ENCODE results near the gene FLVCR1. TPM values are rescaled to one million over a fixed set of nuclear protein-coding genes. Genes with fewer than 3 reads are reported as not detected.

Gene FLVCR1
- total and polyA plus RNA-seq, 2 donors (not counting 3 experiments of a cell fraction or from before 2014, with no cell fraction given): 3.2 to 11.9 TPM

GRCh38 chr1:212820969-212821368, 37.1 kb upstream of the FLVCR1 start:
- dilution Hi-C loops (cut with MboI; ENCODE audit: extremely low pct_ligation_motif_present, low sequenced_read_pairs): no loop called here
- H3K4me3 ChIP-seq (replicated peaks in 1 of 3; ENCODE audit: insufficient read depth in 1 of 3, low read depth in 1 of 3, low read length in 3 of 3): no peak overlapping the region
- H2AFZ ChIP-seq (ENCODE audit: low read depth, low read length): no peak overlapping the region
- H3K9ac ChIP-seq (replicated peaks; ENCODE audit: extremely low read depth, insufficient read depth, low read length): no peak overlapping the region
- ChIA-PET CTCF (interaction anchor here (1.1 to 2.8 kb wide), 2 partner anchors 37 to 71 kb away, joined by 4 to 10 read pairs; partner anchors contain the start of gene FLVCR1), POLR2A (no interaction called here)
- no peaks in the 10 kb centered on the region for H3K27me3 ChIP-seq (ENCODE audit: control insufficient read depth in 2 of 2, insufficient read depth in 2 of 2, low read length in 2 of 2)
- peaks cover 1% of the 10 kb centered on the region for H3K9me3 ChIP-seq (replicated peaks; ENCODE audit: control insufficient read depth, insufficient read depth, low read length)
- DNase-seq (ENCODE audit: low read depth, low spot score): no peak
- H3K9me1 ChIP-seq (replicated peaks; ENCODE audit: control insufficient read depth, extremely low read depth, insufficient read depth, low read length): no peaks in the 10 kb centered on the region
- TF ChIP-seq CTCF (IDR thresholded peaks at IDR 0.05; ENCODE audit: extremely low read depth in 1 of 2, insufficient read depth in 1 of 2, low read depth in 1 of 2, low read length in 2 of 2) (no peak), POLR2A (IDR thresholded peaks at IDR 0.05; ENCODE audit: low read depth, low read length) (no peak), FOS (IDR thresholded peaks at IDR 0.05; ENCODE audit: borderline replicate concordance, insufficient read depth, low read length) (no peak)
- no peaks in the 10 kb centered on the region for H4K20me1 ChIP-seq (replicated peaks; ENCODE audit: control insufficient read depth, extremely low read depth, insufficient read depth, low read length)
- no peak overlapping the region for H3K27ac ChIP-seq (ENCODE audit: insufficient read depth, low read depth, low read length)
- H3K4me1 ChIP-seq (ENCODE audit: control insufficient read depth, extremely low read depth, insufficient read depth, low read length): peaks cover 4% of the 10 kb centered on the region
- H3K36me3 ChIP-seq (ENCODE audit: control insufficient read depth in 2 of 2, extremely low read depth in 1 of 2, insufficient read depth in 2 of 2, low read length in 2 of 2): no peaks in the 10 kb centered on the region
- no TSS peak for BruUV-seq (replicated peaks)
- no peaks in the 10 kb centered on the region for H3K79me2 ChIP-seq (ENCODE audit: control insufficient read depth, insufficient read depth, low read length)
- FAIRE-seq: no peak
- intact Hi-C loops (cut with micrococcal nuclease): loop anchor here (5.0 kb wide), 1 partner anchor 36 kb away; the partner anchor contains the start of gene FLVCR1
- H3K4me2 ChIP-seq (ENCODE audit: insufficient read depth, low read length): no peak overlapping the region

- no peak for TF ChIP-seq MYC (IDR thresholded peaks at IDR 0.05; ENCODE audit: low read depth, low read length)
- TF ChIP-seq CTCF (IDR thresholded peaks at IDR 0.05; ENCODE audit: extremely low read depth in 1 of 2, insufficient read depth in 1 of 2, low read depth in 1 of 2, low read length in 2 of 2): no peak
- no peak for TF ChIP-seq FOS (IDR thresholded peaks at IDR 0.05; ENCODE audit: borderline replicate concordance, insufficient read depth, low read length)
- TF ChIP-seq POLR2AphosphoS5 (IDR thresholded peaks at IDR 0.05; ENCODE audit: insufficient read depth, low read depth, low read length): no peak
- TF ChIP-seq MAX (IDR thresholded peaks at IDR 0.05; ENCODE audit: insufficient read depth, insufficient read length): no peak
- TF ChIP-seq GATA2 (IDR thresholded peaks at IDR 0.05; ENCODE audit: insufficient read depth, insufficient read length, low read depth, low read length): no peak
- no peak for TF ChIP-seq EZH2 (IDR thresholded peaks at IDR 0.05; ENCODE audit: borderline replicate concordance, low read depth, low read length, severe bottlenecking)
- no peak for TF ChIP-seq JUN (IDR thresholded peaks at IDR 0.05; ENCODE audit: borderline replicate concordance, insufficient read depth, insufficient read length, low read depth)
- no peak for TF ChIP-seq POLR2A (IDR thresholded peaks at IDR 0.05; ENCODE audit: low read depth, low read length)
- Histone ChIP-seq H3K79me2 (ENCODE audit: control insufficient read depth, insufficient read depth, low read length) (no peaks in the 10 kb centered on the region), H2AFZ (ENCODE audit: low read depth, low read length) (no peak overlapping the region), H3K4me1 (ENCODE audit: control insufficient read depth, extremely low read depth, insufficient read depth, low read length) (peaks cover 4% of the 10 kb centered on the region), H3K4me2 (ENCODE audit: insufficient read depth, low read length) (no peak overlapping the region), H3K27me3 (ENCODE audit: control insufficient read depth in 2 of 2, insufficient read depth in 2 of 2, low read length in 2 of 2) (no peaks in the 10 kb centered on the region), H4K20me1 (replicated peaks; ENCODE audit: control insufficient read depth, extremely low read depth, insufficient read depth, low read length) (no peaks in the 10 kb centered on the region), H3K4me3 (replicated peaks in 1 of 3; ENCODE audit: insufficient read depth in 1 of 3, low read depth in 1 of 3, low read length in 3 of 3) (no peak overlapping the region), H3K9me1 (replicated peaks; ENCODE audit: control insufficient read depth, extremely low read depth, insufficient read depth, low read length) (no peaks in the 10 kb centered on the region), H3K27ac (ENCODE audit: insufficient read depth, low read depth, low read length) (no peak overlapping the region), H3K36me3 (ENCODE audit: control insufficient read depth in 2 of 2, extremely low read depth in 1 of 2, insufficient read depth in 2 of 2, low read length in 2 of 2) (no peaks in the 10 kb centered on the region), H3K9ac (replicated peaks; ENCODE audit: extremely low read depth, insufficient read depth, low read length) (no peak overlapping the region), H3K9me3 (replicated peaks; ENCODE audit: control insufficient read depth, insufficient read depth, low read length) (peaks cover 3% of the 10 kb centered on the region)
- FAIRE-seq (no peak), DNase-seq (ENCODE audit: low read depth, low spot score) (no peak)
- POLR2A ChIA-PET: no interaction called here
- dilution Hi-C loops (cut with MboI; ENCODE audit: extremely low pct_ligation_motif_present, low sequenced_read_pairs) (no loop called here), intact Hi-C loops (cut with micrococcal nuclease) (loop anchor here (5.0 kb wide), 1 partner anchor 34 kb away; the partner anchor contains the start of gene FLVCR1)
- BruUV-seq (replicated peaks): no TSS peak
- CTCF ChIA-PET: interaction anchor here (1.0 to 1.5 kb wide), 2 partner anchors 8 to 15 kb away, joined by 3 to 5 read pairs; no protein-coding TSS in a partner anchor
These were observed 35.1 kb upstream of the FLVCR1 start for GRCh38 chr1:212822956-212823355.
